ENCODE results near the gene EML6.

Gene EML6

GRCh38 chr2:54708584-54709335 is 14.7 kb upstream of the EML6 start:
- DNase-seq = peak; percentile 16

- no peak for DNase-seq
These were observed 14.1 kb upstream of the EML6 start for GRCh38 chr2:54709336-54709809.

GRCh38 chr2:54710216-54710615 is 13.2 kb upstream of the EML6 start:
- DNase-seq = no peak

DNA sequence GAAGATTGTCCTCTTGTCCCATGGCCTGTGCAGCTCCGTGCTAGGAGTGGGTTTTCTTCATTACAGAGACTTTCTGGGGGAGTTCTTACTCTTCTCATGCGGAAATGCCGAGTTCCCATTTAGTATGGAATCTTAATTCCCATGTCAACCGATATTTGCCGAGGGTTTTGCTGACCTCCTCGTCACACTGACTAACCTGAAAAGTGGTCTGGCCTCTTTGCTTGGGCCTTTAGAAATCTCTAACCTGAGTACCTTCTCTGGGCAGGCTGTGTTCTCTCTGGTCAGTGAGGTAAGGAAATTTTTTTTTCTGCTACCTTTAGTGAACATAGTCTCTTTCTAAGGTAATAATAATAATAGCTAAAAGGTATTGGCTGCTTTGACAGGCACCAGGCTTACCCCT is 10.9 kb upstream of the EML6 start:
- no peak for DNase-seq

- no peak for DNase-seq
These were observed 8.5 kb upstream of the EML6 start for GRCh38 chr2:54714996-54715395.

GRCh38 chr2:54716375-54716774 is 7.1 kb upstream of the EML6 start:
- DNase-seq = no peak

GRCh38 chr2:54720563-54720962 is 2.9 kb upstream of the EML6 start:
- DNase-seq = no peak

- DNase-seq = no peak
These were observed 821 bp upstream of the EML6 start for GRCh38 chr2:54722641-54723040.

- DNase-seq = no peak
These were observed 616 bp downstream of the EML6 start for GRCh38 chr2:54723996-54724559.

DNA sequence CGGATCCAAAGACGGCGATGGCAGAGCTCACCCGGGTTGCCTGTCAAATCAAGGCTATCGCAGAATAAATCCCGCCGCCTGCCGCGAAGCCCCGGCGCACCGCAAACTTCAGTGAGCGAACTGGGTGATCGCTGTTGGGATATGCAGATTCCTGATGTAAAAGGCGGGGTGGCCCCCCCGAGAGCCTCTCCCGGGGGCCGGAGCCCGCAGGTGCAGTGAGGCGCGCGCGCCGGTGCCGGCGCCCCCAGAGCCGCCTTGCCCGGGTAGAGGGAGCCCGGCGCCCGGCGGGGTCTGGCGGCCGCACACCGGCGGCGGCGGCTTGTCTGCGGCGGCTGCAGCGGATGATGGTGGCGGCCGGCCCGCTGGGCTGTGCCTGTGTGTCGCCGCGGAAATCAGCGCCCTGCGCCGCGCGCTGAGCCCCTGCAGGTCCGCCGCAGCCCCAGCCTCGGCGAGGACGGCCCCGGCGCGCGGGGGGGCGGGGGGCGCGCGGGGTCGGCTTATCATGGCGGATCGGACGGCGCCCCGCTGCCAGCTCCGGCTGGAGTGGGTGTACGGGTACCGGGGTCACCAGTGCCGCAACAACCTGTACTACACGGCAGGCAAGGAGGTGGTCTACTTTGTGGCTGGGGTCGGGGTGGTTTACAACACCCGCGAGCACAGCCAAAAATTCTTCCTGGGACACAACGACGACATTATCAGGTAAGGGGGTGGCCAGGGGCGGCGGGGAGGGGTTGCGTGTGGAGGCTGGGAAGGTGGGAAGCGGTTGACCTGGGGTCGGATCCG is 1.3 kb downstream of the EML6 start:
- DNase-seq = no peak

- DNase-seq = no peak
These were observed 2.1 kb downstream of the EML6 start for GRCh38 chr2:54725343-54726099.

DNA sequence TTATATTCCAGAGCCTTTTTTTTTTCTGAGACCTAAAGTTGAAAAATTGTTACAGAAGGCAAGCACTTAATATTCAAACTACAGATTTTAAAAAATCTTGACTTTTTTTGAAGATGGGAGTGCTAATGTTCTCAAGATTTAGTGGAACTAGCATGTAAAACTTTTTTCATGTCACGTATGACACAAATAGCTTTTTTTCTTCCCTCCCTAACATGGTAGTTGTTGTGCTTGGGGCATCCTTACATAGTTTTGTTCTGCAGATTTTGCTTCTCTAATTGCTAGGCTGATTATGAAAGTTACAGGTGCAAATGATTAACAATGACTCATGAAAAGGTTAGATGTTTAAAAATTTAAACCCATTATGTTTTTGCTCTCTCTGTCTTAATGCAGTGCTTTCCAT is 3.0 kb downstream of the EML6 start:
- no peak for DNase-seq

GRCh38 chr2:54726940-54727339 is 3.5 kb downstream of the EML6 start:
- DNase-seq = no peak

DNA sequence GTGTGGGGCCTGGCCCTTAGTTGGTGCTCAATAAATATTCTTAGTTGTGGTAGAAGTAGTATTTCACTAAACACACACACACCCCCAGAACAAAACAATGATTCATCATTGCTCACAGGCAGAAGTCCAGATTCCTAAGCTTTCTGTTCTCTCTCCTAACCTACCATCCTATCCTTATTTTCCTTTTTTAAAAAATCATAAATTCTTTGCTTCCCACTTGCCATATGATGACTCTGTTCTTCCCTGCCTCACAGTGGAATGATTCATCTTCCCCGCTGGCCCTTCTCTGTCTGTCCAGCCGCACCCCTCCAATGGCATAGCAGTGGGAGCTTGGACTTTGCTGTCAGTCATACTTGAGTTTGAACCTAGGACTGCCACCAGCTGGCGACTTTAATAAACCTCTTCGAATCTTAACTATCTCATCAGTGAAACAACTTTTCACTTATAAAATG is 5.2 kb downstream of the EML6 start:
- no peak for DNase-seq

DNA sequence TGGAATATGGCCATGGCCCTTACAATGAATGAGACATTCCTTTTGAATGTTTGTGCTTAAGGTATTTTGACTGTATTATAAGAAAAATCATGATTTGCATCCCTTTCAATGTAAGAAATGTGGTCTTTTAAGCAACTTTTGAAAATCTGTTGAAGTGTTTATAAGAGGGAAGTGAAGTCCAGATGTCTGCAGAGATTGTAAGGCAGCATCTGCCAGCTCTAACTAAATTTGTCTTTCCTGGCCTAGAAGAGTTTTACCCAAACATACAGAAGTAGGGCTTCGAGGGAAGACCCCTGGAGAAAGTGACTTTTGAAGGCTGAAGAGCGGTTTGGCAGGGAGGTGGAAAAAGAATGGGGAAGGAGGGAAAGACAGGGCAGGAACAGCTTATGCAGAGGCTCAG is 12.2 kb downstream of the EML6 start:
- no peak for DNase-seq

DNA sequence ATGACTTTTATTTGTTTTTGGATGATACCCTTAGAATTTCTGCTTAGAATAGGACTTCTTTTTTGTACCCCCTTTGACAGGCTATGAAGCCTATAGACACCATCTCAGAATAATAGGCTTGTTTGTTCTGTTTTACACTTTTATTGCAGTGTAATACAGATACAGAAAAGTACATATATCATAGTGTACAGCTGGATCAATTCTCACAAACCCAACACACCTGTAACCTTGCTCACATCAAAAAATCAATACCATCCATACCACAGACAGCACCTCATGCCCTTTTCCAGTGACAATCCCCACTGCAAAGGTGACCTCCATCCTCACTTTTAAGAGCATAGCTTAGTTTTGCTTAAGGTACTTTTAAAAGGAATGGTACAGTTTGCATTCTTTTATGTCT is 14.8 kb downstream of the EML6 start:
- no peak for DNase-seq

DNA sequence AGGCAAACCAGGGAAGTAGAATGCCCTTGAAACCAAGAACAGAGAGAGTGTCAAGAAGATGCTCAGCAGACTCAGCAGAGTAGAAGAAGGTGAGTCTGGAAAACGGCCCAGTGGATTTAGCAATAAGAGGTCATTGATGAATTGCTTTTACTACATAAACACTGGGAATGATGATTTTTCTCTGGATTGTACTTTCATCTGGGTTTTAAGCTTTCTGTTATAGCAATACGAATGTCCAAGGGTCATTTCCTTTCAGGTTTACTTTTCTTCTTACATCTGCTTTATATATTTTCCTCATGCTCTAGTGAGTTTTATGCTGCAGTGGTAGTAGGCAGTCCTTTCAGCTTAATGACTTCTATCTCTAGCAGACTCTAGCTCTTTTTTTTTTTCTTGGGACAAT is 16.9 kb downstream of the EML6 start:
- no peak for DNase-seq

GRCh38 chr2:54741250-54741649 is 17.8 kb downstream of the EML6 start:
- no peak for DNase-seq

DNA sequence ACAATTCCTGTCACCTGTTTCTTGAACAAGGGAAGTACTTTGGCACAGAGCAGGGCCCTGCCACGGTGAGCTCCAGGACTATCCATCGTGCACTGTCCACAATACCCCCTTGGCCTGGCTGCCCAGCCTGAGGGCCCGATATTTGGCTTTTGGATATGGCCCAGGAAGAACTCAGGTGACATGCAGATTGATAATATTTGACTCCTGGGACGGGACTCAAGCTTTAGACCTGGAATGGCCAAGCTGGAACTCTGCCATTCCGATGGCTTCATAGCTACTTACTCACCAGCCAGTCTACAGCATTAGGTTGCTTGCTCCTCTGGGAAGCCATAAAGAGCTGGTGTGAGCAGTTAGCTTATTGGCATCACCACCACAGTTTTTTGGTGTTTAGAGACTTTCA is 26.6 kb downstream of the EML6 start:
- no peak for DNase-seq

GRCh38 chr2:54752439-54752838 is 29.0 kb downstream of the EML6 start:
- DNase-seq = no peak

DNA sequence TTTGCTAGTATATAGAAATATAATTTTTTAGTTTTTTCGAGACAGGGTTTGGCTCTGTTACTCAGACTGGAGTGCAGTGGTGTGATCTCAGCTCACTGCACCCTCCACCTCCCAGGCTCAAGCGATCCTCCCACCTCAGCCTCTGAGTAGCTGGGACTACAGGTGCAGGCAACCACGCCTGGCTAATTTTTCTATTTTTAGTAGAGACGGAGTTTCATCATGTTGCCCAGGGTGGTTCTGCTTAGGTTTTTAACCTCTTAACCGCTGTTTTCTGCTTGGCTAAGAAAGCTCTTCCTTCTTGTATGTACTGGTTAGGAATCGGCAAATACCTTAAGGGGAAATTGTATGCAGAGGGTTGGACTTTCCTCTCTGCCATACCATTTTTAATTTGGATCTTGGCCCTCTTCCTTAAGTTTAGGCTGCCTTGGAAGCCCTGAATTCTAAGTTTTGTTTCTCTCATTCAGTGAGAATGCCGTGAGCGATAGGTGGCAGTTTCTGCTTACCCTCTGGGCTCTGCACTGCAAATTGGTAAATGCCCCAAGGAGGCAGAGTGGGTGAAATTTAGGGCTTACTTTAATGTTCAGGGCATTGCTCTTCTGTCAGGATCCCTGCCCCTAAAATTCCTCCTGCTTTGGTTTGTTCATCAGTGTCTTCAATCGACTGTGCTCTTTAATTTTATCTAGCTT is 32.3 kb downstream of the EML6 start:
- no peak for DNase-seq

- no peak for DNase-seq
These were observed 34.0 kb downstream of the EML6 start for GRCh38 chr2:54757500-54757899.

DNA sequence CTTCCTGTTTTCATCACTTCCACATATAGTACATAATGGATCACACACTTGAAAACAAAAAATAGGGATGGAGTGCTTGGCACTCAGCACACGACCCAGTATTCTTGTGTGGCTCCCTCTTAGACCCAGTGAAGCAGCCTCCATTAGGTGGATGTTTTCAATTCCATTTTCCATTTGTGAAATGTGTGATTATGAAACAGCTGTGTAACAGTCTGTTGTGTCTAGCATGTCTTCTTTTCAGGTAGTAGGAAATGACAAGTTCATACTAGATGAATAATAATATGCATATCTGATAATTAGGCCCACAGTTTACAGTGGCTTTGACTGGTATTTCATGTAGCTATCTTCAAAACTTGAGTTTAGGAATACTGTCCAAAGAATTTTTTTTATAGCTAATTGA is 35.5 kb downstream of the EML6 start:
- no peak for DNase-seq

All from DMS79 (cell line).